CD14-positive monocyte (primary cell): ENCODE results near the gene DHPS. TPM values are rescaled to one million over a fixed set of nuclear protein-coding genes. Genes with fewer than 3 reads are reported as not detected.

Experiments used
- DNase-seq, 3 donors: peaks; one replicate each; pipeline ENCODE4 v3.0.0-alpha.2; 2011 to 2022
- H2AFZ ChIP-seq: 2 replicates; pipeline ENCODE4 v1.6.0; 2012; ENCODE audit warnings: mild to moderate bottlenecking, low read depth, low read length, inconsistent platforms; ENCODE audit not compliant: insufficient read depth, poor library complexity, severe bottlenecking
- H3K27ac ChIP-seq, 2 donors: 1 replicate in 1 of 2; 2 replicates in 1 of 2; pipeline ENCODE4 v1.5.1; 2012 to 2013; ENCODE audit warnings: low read length in 2 of 2, control low read depth in 1 of 2, inconsistent platforms in 1 of 2, low read depth in 1 of 2, mild to moderate bottlenecking in 1 of 2
- H3K27me3 ChIP-seq, 2 donors: one replicate each; pipeline versions ENCODE4 v1.6.0 to v1.6.1; 2011 to 2013; ENCODE audit warnings: low read length in 2 of 2; ENCODE audit not compliant: control insufficient read depth in 2 of 2, insufficient read depth in 2 of 2
- H3K36me3 ChIP-seq, 2 donors: replicated peaks in 1 of 2; 1 replicate in 1 of 2; 2 replicates in 1 of 2; pipeline versions ENCODE4 v1.5.1 to v1.6.1; 2012 to 2013; ENCODE audit warnings: low read length in 2 of 2, control low read depth in 1 of 2, inconsistent platforms in 1 of 2, mild to moderate bottlenecking in 1 of 2; ENCODE audit not compliant: insufficient read depth in 2 of 2, control insufficient read depth in 1 of 2
- H3K4me1 ChIP-seq, 2 donors: 1 replicate in 1 of 2; 2 replicates in 1 of 2; pipeline versions ENCODE4 v1.5.1 to v1.6.1; 2012 to 2013; ENCODE audit warnings: low read length in 2 of 2, control low read depth in 1 of 2, inconsistent platforms in 1 of 2, mild to moderate bottlenecking in 1 of 2, moderate library complexity in 1 of 2; ENCODE audit not compliant: insufficient read depth in 2 of 2, control insufficient read depth in 1 of 2
- H3K4me2 ChIP-seq: replicated peaks from 2 replicates; pipeline ENCODE3; 2012; ENCODE audit warnings: low read length, moderate library complexity, mild to moderate bottlenecking; ENCODE audit not compliant: poor library complexity, severe bottlenecking; ENCODE audit errors: extremely low read depth
- H3K4me3 ChIP-seq, 3 experiments: fragments of 200-600 bp in 1 of 3; sonication (generic) in 1 of 3; replicated peaks in 1 of 3; 1 replicate in 2 of 3; 2 replicates in 1 of 3; pipeline ENCODE4 v1.5.1; 2011 to 2013; ENCODE audit warnings: low read length in 3 of 3, mild to moderate bottlenecking in 3 of 3, control low read depth in 2 of 3, low read depth in 2 of 3, inconsistent platforms in 1 of 3, moderate library complexity in 1 of 3
- H3K79me2 ChIP-seq: 2 replicates; pipeline ENCODE4 v1.6.0; 2012; ENCODE audit warnings: mild to moderate bottlenecking, control low read depth, inconsistent platforms, low read length, moderate library complexity; ENCODE audit not compliant: insufficient read depth
- H3K9ac ChIP-seq: 2 replicates; pipeline ENCODE4 v1.6.0; 2017; ENCODE audit warnings: low read length, mild to moderate bottlenecking; ENCODE audit not compliant: insufficient read depth, poor library complexity, severe bottlenecking
- H3K9me3 ChIP-seq, 2 donors: replicated peaks in 1 of 2; 1 replicate in 1 of 2; 2 replicates in 1 of 2; pipeline versions ENCODE4 v1.5.1 to v1.6.1; 2012 to 2013; ENCODE audit warnings: low read length in 2 of 2, control low read depth in 1 of 2; ENCODE audit not compliant: control insufficient read depth in 1 of 2, insufficient read depth in 1 of 2
- H4K20me1 ChIP-seq: 2 replicates; pipeline ENCODE4 v1.6.0; 2012; ENCODE audit warnings: mild to moderate bottlenecking, low read length, control low read depth, moderate library complexity; ENCODE audit not compliant: insufficient read depth
- H3K27ac Mint-ChIP-seq, 7 donors: one replicate each; pipeline ENCODE4 v1.8.0; 2020; ENCODE audit warnings: mild to moderate bottlenecking in 7 of 7, mixed read lengths in 7 of 7, moderate library complexity in 6 of 7, inconsistent platforms in 2 of 7
- H3K27me3 Mint-ChIP-seq, 3 donors: one replicate each; pipeline ENCODE4 v1.8.0; 2021 to 2022; ENCODE audit warnings: low read depth in 3 of 3, mild to moderate bottlenecking in 3 of 3, mixed read lengths in 3 of 3, moderate library complexity in 3 of 3, inconsistent platforms in 1 of 3
- H3K36me3 Mint-ChIP-seq, 2 donors: one replicate each; pipeline ENCODE4 v1.8.0; 2020; ENCODE audit warnings: mixed read lengths in 2 of 2, inconsistent platforms in 1 of 2, mild to moderate bottlenecking in 1 of 2
- H3K4me1 Mint-ChIP-seq: one replicate; pipeline ENCODE4 v1.8.0; 2020; ENCODE audit warnings: mild to moderate bottlenecking, mixed read lengths
- H3K4me3 Mint-ChIP-seq, 2 donors: one replicate each; pipeline ENCODE4 v1.8.0; 2020; ENCODE audit warnings: mild to moderate bottlenecking in 2 of 2, mixed read lengths in 2 of 2, moderate library complexity in 1 of 2
- H3K9me3 Mint-ChIP-seq, 7 donors: one replicate each; pipeline ENCODE4 v1.8.0; 2020 to 2022; ENCODE audit warnings: mixed read lengths in 7 of 7, mild to moderate bottlenecking in 6 of 7, moderate library complexity in 6 of 7, inconsistent platforms in 2 of 7
- WGBS: methylation state at CpG from one replicate; pipeline ENCODE4 v1.1.5; 2013; ENCODE audit warnings: missing lambda C conversion rate; ENCODE audit not compliant: insufficient coverage; 5-methylcytosine and 5-hydroxymethylcytosine counted together
- intact Hi-C, 2 donors: fragments of 100-400 bp; cut with micrococcal nuclease; formaldehyde crosslinking; loops; one replicate each; pipeline versions ENCODE4 v1.15.0 to v1.15.1; 2023
- polyA plus RNA-seq, 3 donors: library from polyadenylated mRNA; depleted of rRNA in 1 of 3; unstranded in 2 of 3; stranded (reverse) in 1 of 3; fragments of 300-500 nt in 2 of 3; fragments of >200 nt in 1 of 3; fragmentation: Illumina TruSeq in 2 of 3; gene quantifications; 1 replicate in 2 of 3; 2 replicates in 1 of 3; pipeline ENCODE4 v1.2.3, GENCODE V29; 2012 to 2021
- TF ChIP-seq, protein P1 (sequence below): fragments of 200-600 bp; IDR thresholded peaks from one replicate; pipeline ENCODE4 v1.8.0; 2022; ENCODE audit warnings: antibody characterized with exemption, mild to moderate bottlenecking

DHPS gene
- polyA plus RNA-seq, 3 donors, result 51.0 to 130 (median 53.4) TPM

- Histone ChIP-seq H3K4me3 (no peak overlapping the region), H2AFZ (no peak overlapping the region), H3K27ac (no peak overlapping the region), H3K79me2 (no peaks in the 10 kb centered on the region), H4K20me1 (no peaks in the 10 kb centered on the region), H3K4me1 (peaks cover 6 to 8% of the 10 kb centered on the region in 2 donors), H3K9me3 (no peaks in the 10 kb centered on the region), H3K9ac (no peak overlapping the region), H3K4me2 (no peak overlapping the region), H3K27me3 (no peaks in the 10 kb centered on the region), H3K36me3 (peaks cover 65 to 80% of the 10 kb centered on the region in 2 donors)
- no peak overlapping the region for H3K27ac Mint-ChIP-seq
- TF ChIP-seq, protein P1, sequence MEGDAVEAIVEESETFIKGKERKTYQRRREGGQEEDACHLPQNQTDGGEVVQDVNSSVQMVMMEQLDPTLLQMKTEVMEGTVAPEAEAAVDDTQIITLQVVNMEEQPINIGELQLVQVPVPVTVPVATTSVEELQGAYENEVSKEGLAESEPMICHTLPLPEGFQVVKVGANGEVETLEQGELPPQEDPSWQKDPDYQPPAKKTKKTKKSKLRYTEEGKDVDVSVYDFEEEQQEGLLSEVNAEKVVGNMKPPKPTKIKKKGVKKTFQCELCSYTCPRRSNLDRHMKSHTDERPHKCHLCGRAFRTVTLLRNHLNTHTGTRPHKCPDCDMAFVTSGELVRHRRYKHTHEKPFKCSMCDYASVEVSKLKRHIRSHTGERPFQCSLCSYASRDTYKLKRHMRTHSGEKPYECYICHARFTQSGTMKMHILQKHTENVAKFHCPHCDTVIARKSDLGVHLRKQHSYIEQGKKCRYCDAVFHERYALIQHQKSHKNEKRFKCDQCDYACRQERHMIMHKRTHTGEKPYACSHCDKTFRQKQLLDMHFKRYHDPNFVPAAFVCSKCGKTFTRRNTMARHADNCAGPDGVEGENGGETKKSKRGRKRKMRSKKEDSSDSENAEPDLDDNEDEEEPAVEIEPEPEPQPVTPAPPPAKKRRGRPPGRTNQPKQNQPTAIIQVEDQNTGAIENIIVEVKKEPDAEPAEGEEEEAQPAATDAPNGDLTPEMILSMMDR, result no peak
- DNase-seq, result no peak
- no peaks in the 10 kb centered on the region for H3K9me3 Mint-ChIP-seq
- H3K4me3 Mint-ChIP-seq, result no peak overlapping the region
- intact Hi-C loops, result no loop called here
- peaks cover 0 to 2% (median 1%) of the 10 kb centered on the region in 3 donors for H3K27me3 Mint-ChIP-seq
- H3K4me1 Mint-ChIP-seq, result peaks cover 8% of the 10 kb centered on the region
- peaks cover 65 to 87% of the 10 kb centered on the region in 2 donors for H3K36me3 Mint-ChIP-seq
- WGBS, result 89% methylated on average over 8 of the region's 9 CpGs
These were observed 21.4 kb upstream of the DHPS start for GRCh38 chr19:12703046-12703445.

DNA sequence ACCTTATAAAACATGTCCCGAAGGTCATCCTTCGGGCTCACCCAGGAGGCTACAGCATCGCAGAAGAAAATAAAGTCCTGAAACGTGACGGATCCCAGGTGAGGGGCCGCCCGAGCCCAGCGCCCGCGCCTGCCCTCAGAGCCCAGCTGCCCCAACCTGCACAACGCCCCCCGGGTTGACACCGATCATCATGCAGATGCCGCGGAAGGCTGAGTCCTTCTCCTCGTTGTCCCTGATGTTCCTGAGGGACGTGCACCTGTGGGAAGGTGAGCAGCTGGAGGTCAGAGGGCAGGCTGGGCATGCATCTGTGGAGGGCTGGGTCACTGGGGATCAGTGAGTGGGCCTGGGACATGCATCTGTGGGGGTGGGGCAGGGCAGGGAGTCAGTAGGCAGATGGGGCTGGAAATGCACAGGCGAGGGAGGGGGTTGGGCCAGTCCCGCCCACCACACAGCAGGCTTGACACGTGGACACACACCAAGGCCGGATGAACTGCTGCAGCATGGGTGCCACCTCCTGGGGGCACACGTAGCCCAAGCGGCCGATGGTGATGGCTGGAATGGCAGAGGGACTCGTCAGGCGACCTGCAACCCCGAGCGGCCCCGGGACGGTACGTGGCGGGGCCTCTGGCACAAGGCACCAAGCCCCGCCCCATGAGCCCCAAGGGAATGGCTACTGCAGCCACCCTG lies 20.1 kb upstream of the DHPS start:
- H3K4me1 Mint-ChIP-seq, result peaks cover 12% of the 10 kb centered on the region
- Histone ChIP-seq H4K20me1 (no peaks in the 10 kb centered on the region), H3K36me3 (peaks cover 59 to 71% of the 10 kb centered on the region in 2 donors), H3K9ac (no peak overlapping the region), H3K9me3 (no peaks in the 10 kb centered on the region), H3K4me1 (peaks cover 16 to 21% of the 10 kb centered on the region in 2 donors), H3K27ac (no peak overlapping the region), H3K4me3 (no peak overlapping the region), H2AFZ (no peak overlapping the region), H3K4me2 (no peak overlapping the region), H3K27me3 (no peaks in the 10 kb centered on the region), H3K79me2 (no peaks in the 10 kb centered on the region)
- H3K27ac Mint-ChIP-seq, result no peak overlapping the region
- TF ChIP-seq, protein P1, result no peak
- no peaks in the 10 kb centered on the region for H3K9me3 Mint-ChIP-seq
- intact Hi-C loops, result no loop called here
- 98% methylated on average over 33 of the region's 33 CpGs for WGBS
- peaks cover 0 to 2% (median 1%) of the 10 kb centered on the region in 3 donors for H3K27me3 Mint-ChIP-seq
- no peak overlapping the region for H3K4me3 Mint-ChIP-seq
- H3K36me3 Mint-ChIP-seq, result peaks cover 56 to 74% of the 10 kb centered on the region in 2 donors
- DNase-seq, result no peak
